Aorta (tissue), 5 donors: ENCODE data around the gene OR9K2. TPM values are rescaled to one million over a fixed set of nuclear protein-coding genes. Genes with fewer than 3 reads are reported as not detected.
"Not testable (repeated sequence)": the region's sequence is repeated elsewhere in the genome, so short reads cannot be mapped to it uniquely, and the experiment has no call there.

Experiments
- ATAC-seq: fragments of 200-7000 bp; cut with Tn5 transposase; one replicate; pipeline ENCODE4 v1.9.1; 2022; ENCODE audit warnings: moderate library complexity; ENCODE audit not compliant: low FRiP score
- DNase-seq, 2 donors: peaks; one replicate each; pipeline ENCODE4 v3.0.0-alpha.2; 2020
- H3K27ac ChIP-seq, 2 donors: one replicate each; pipeline ENCODE4 v1.5.1; 2013; ENCODE audit warnings: low read length in 2 of 2, mild to moderate bottlenecking in 2 of 2, moderate library complexity in 2 of 2, control low read depth in 1 of 2, inconsistent platforms in 1 of 2, low read depth in 1 of 2
- H3K27me3 ChIP-seq, 2 donors: one replicate each; pipeline ENCODE4 v1.6.1; 2013; ENCODE audit warnings: control low read depth in 1 of 2, low read length in 1 of 2, mild to moderate bottlenecking in 1 of 2, moderate library complexity in 1 of 2; ENCODE audit not compliant: insufficient read depth in 2 of 2, control insufficient read depth in 1 of 2
- H3K36me3 ChIP-seq, 2 donors: one replicate each; pipeline ENCODE4 v1.6.1; 2013; ENCODE audit warnings: control low read depth in 1 of 2, low read length in 1 of 2, mild to moderate bottlenecking in 1 of 2; ENCODE audit not compliant: insufficient read depth in 2 of 2, control insufficient read depth in 1 of 2
- H3K4me1 ChIP-seq, 2 donors: one replicate each; pipeline ENCODE4 v1.6.1; 2013; ENCODE audit warnings: low read length in 2 of 2, control low read depth in 1 of 2, mild to moderate bottlenecking in 1 of 2, moderate library complexity in 1 of 2; ENCODE audit not compliant: insufficient read depth in 2 of 2, control insufficient read depth in 1 of 2
- H3K4me3 ChIP-seq, 2 donors: one replicate each; pipeline ENCODE4 v1.5.1; 2013; ENCODE audit warnings: low read length in 2 of 2, control low read depth in 1 of 2, mild to moderate bottlenecking in 1 of 2
- H3K9me3 ChIP-seq: one replicate; pipeline ENCODE4 v1.6.1; 2013; ENCODE audit warnings: mild to moderate bottlenecking, low read length; ENCODE audit not compliant: control insufficient read depth
- WGBS, 2 donors: extraction: QIAGEN DNeasy Blood & Tissue Kit; methylation state at CpG; one replicate each; pipeline ENCODE4 v1.1.7; 2013; 5-methylcytosine and 5-hydroxymethylcytosine counted together
- intact Hi-C, 2 donors: fragments of 100-400 bp; cut with DNase I; formaldehyde crosslinking; loops; one replicate each; pipeline versions ENCODE4 v1.14.2 to v1.15.0; 2022
- long read RNA-seq, 2 donors: library from polyadenylated mRNA; unstranded; transcript quantifications; one replicate each; pipeline ENCODE4 v2.0.0, GENCODE V29; 2020 to 2021
- polyA plus RNA-seq, 2 donors: library from polyadenylated mRNA; stranded (reverse); fragments of 200-250 nt; gene quantifications; one replicate each; pipeline ENCODE4 v1.2.3, GENCODE V29; 2013
- total RNA-seq, 2 donors: library from RNA; stranded (reverse); fragmentation: NEBNext Ultra II Directional; extraction: Animal tissue kit (Norgen Biotek cat#: 25700); gene quantifications; one replicate each; pipeline ENCODE4 v1.2.1, GENCODE V29; 2021
- donor health status: healthy with polysubstance abuse.
- donor health status: Bipolar disorder and iron deficiency.
- donor health status: DM: no; HTN: no; CAD: no.
- donor health status: DM: no; HTN: no; CAD: no.
- donor health status: DM: yes; HTN: yes; CAD: no.

The OR9K2 gene, protein sequence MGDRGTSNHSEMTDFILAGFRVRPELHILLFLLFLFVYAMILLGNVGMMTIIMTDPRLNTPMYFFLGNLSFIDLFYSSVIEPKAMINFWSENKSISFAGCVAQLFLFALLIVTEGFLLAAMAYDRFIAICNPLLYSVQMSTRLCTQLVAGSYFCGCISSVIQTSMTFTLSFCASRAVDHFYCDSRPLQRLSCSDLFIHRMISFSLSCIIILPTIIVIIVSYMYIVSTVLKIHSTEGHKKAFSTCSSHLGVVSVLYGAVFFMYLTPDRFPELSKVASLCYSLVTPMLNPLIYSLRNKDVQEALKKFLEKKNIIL
- total RNA-seq (not detected), polyA plus RNA-seq (not detected)
- long read RNA-seq, donor 1: 0 reads
- long read RNA-seq, donor 2: 0 reads

DNA sequence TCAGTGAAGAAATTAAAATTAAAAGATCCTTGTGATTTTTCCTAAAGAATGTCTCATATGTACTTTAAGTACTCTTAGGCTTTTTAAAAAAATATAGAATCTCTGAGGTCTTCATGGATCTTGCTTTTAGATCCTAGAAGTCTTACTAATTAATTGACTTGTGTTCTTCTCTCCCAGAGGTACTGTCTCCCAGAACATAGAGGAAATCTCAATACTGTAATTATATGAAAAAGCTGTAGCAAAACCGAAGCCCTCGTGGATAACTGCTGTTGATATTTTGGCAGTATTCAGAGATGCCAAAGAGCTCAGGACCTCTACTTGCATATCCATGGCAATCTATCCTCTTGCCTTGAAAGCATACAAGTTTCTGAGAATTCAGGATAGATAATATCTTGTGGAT lies at the start of gene OR9K2:
Gene OR9K2 (plus strand): TSS at position 301 of the 400 bp plus-strand sequence. CDS start 3,429 bp downstream, outside the sequence.
- DNase-seq (no peak), ATAC-seq (no peak)
- H3K4me1 ChIP-seq: no peaks in the 10 kb centered on the region
- intact Hi-C loops: no loop called here
- no peaks in the 10 kb centered on the region for H3K36me3 ChIP-seq
- no peak within 1 kb of the TSS for H3K27ac ChIP-seq
- no peaks in the 10 kb centered on the region for H3K9me3 ChIP-seq
- WGBS, 2 donors: 79 to 84% methylated on average over 2 of the region's 2 CpGs
- no peaks in the 10 kb centered on the region for H3K27me3 ChIP-seq
- H3K4me3 ChIP-seq: no peak within 1 kb of the TSS

DNA sequence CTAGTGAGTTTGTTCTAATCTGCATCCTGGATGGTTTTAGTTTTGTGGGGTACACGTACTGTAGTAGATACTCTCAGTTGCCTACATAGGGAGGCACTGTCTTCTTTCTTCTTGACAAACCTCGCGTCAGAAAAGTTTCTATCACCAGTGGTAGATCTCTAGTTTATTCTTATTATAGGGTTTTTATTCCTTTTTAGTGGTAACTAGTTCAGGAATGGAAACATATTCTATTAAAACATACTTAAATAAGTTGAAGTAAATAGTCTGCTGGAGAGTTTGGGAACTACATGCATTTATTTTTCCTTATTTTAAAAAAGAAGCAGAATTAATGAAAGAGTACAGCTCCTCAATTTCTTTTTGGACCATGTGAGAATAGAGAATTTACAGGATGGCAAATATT lies 33.6 kb upstream of the OR9K2 start:
- no peak overlapping the region for H3K4me3 ChIP-seq
- no peaks in the 10 kb centered on the region for H3K9me3 ChIP-seq
- H3K27me3 ChIP-seq: no peaks in the 10 kb centered on the region
- H3K4me1 ChIP-seq: no peaks in the 10 kb centered on the region
- H3K27ac ChIP-seq: no peak overlapping the region
- ATAC-seq: no peak
- no peak for DNase-seq
- H3K36me3 ChIP-seq: no peaks in the 10 kb centered on the region
- intact Hi-C loops: no loop called here
- WGBS, 2 donors: 79 to 85% methylated on average over 3 of the region's 3 CpGs

GRCh38 chr12:55112378-55112875 lies 13.8 kb upstream of the OR9K2 start:
- H3K27ac ChIP-seq: no peak overlapping the region
- ATAC-seq (no peak), DNase-seq (no peak)
- H3K36me3 ChIP-seq: no peaks in the 10 kb centered on the region
- no peaks in the 10 kb centered on the region for H3K4me1 ChIP-seq
- H3K4me3 ChIP-seq: no peak overlapping the region
- H3K9me3 ChIP-seq: no peaks in the 10 kb centered on the region
- intact Hi-C loops: no loop called here
- 75 to 84% methylated on average over 4 of the region's 4 CpGs for WGBS, 2 donors
- no peaks in the 10 kb centered on the region for H3K27me3 ChIP-seq

- Histone ChIP-seq H3K36me3 (no peaks in the 10 kb centered on the region), H3K4me3 (no peak overlapping the region), H3K27ac (no peak overlapping the region), H3K4me1 (no peaks in the 10 kb centered on the region), H3K9me3 (no peaks in the 10 kb centered on the region), H3K27me3 (no peaks in the 10 kb centered on the region)
- 77 to 87% methylated on average over 1 of the region's 1 CpG for WGBS, 2 donors
- DNase-seq: no peak
- intact Hi-C loops: no loop called here
- no peak for ATAC-seq
Observed at GRCh38 chr12:55116152-55116551, 10.1 kb upstream of the OR9K2 start.

- DNase-seq (no peak), ATAC-seq (no peak)
- Histone ChIP-seq H3K36me3 (no peaks in the 10 kb centered on the region), H3K4me3 (no peak overlapping the region), H3K4me1 (no peaks in the 10 kb centered on the region), H3K9me3 (peaks cover 7% of the 10 kb centered on the region), H3K27ac (no peak overlapping the region), H3K27me3 (no peaks in the 10 kb centered on the region)
- 68 to 77% methylated on average over 1 of the region's 1 CpG for WGBS, 2 donors
- intact Hi-C loops: no loop called here
Observed at GRCh38 chr12:55132816-55133215, 6.6 kb downstream of the OR9K2 start.

DNA sequence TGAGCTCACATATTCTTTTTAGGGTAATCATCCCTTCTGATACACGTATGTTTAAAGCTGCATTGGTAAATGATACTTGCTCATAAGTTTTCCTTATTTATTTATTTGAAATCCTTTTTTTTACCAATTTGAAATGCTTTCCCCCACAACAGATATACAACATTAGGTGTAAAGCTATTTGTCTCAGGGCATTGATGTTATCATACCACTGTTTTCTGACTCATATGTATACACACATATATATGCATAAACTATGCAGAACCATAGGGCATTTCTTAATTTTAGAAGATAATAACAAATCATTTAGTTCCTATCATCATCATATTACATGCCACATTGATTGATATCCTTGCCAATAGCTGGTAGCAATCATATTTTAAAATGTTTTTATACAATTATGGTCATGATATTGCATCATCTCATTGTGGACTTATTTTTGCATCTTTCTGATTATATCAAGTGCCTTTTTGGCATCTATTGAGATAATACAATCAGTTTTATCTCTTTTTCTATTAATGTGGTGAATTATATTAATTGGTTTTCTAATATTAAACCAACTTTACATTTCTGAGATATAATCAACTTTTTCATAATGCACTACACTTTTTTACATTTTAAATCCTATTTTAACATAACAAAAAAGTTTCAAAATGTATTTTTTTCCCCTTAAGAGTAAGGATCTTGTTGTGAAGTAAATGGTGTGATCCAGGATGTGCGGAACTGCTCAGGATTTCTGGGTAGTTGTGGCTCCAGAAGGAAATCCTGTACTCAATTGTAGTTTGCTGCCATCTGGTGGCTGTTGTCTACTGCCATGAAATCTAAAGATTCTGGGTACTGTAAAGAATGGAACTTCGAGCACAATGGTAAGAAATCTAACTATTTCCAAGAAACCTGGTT lies 16.7 kb downstream of the OR9K2 start:
- no peaks in the 10 kb centered on the region for H3K9me3 ChIP-seq
- ATAC-seq: no peak
- H3K36me3 ChIP-seq: no peaks in the 10 kb centered on the region
- intact Hi-C loops: no loop called here
- no peak overlapping the region for H3K4me3 ChIP-seq
- no peak overlapping the region for H3K27ac ChIP-seq
- 39 to 40% methylated on average over 3 of the region's 3 CpGs for WGBS, 2 donors
- no peak for DNase-seq
- H3K27me3 ChIP-seq: no peaks in the 10 kb centered on the region
- H3K4me1 ChIP-seq: no peaks in the 10 kb centered on the region

GRCh38 chr12:55143566-55143870 lies 17.3 kb downstream of the OR9K2 start:
- 17 to 18% methylated on average over 1 of the region's 1 CpG for WGBS, 2 donors
- no peaks in the 10 kb centered on the region for H3K9me3 ChIP-seq
- intact Hi-C loops: no loop called here

DNA sequence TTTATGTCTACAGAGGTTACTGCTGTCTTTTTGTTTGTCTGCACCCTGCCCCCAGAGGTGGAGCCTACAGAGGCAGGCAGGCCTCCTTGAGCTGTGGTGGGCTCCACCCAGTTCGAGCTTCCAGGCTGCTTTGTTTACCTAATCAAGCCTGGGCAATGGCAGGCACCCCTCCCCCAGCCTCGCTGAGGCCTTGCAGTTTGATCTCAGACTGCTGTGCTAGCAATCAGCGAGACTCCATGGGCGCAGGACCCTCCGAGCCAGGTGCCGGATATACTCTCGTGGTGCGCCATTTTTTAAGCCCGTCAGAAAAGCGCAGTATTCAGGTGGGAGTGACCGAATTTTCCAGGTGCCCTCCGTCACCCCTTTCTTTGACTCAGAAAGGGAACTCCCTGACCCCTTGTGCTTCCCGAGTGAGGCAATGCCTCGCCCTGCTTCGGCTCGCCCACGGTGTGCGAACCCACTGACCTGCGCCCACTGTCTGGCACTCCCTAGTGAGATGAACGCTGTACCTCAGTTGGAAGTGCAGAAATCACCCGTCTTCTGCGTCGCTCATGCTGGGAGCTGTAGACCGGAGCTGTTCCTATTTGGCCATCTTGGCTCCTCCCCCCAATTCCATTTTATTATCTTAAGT lies 40.9 kb downstream of the OR9K2 start:
- DNase-seq, H3K9me3 ChIP-seq, H3K4me1 ChIP-seq, H3K27me3 ChIP-seq, H3K4me3 ChIP-seq, H3K27ac ChIP-seq, ATAC-seq, intact Hi-C loops, H3K36me3 ChIP-seq: not testable (repeated sequence)
- 85 to 88% methylated on average over 23 to 24 of the region's 24 CpGs for WGBS, 2 donors

More at GRCh38 chr12:55143566-55143870, 17.3 kb downstream of the OR9K2 start:
- ATAC-seq (no peak), DNase-seq (no peak)
- Histone ChIP-seq H3K27ac (no peak overlapping the region), H3K36me3 (no peaks in the 10 kb centered on the region), H3K27me3 (no peaks in the 10 kb centered on the region), H3K4me3 (no peak overlapping the region), H3K4me1 (no peaks in the 10 kb centered on the region)
